Endothelial cell of umbilical vein (primary cell): ENCODE measurements around the gene APOC1. TPM values are rescaled to one million over a fixed set of nuclear protein-coding genes. Genes with fewer than 3 reads are reported as not detected.

Experiments used
- BruUV-seq: library from RNA; stranded (reverse); fragments of 400-500 nt; replicated peaks from 2 replicates; lab custom pipeline; 2021; lab: Mats Ljungman, UMichigan
- CTCF ChIA-PET: fragments of 300-600, 350-600 bp; sonication (Branson Sonifier 250); formaldehyde crosslinking; loops from one replicate; lab custom pipeline; 2021; ENCODE audit warnings: antibody characterized with exemption, inconsistent platforms; lab: Charles Lee
- POLR2A ChIA-PET: fragments of 300-600, 350-600 bp; sonication (Branson Sonifier 250); formaldehyde crosslinking; loops from one replicate; lab custom pipeline; 2021; ENCODE audit warnings: antibody characterized with exemption, inconsistent platforms; lab: Charles Lee
- DNase-seq: peaks from one replicate; pipeline ENCODE4 v3.0.0-alpha.2; 2011; ENCODE audit warnings: low read depth, low spot score
- FAIRE-seq: peaks from 2 replicates; lab custom pipeline; 2011; peaks lifted over from hg19 to GRCh38; lab: Jason Lieb, UNC
- H2AFZ ChIP-seq: 2 replicates; pipeline ENCODE4 v1.6.0; 2012; ENCODE audit warnings: low read depth, low read length, control low read depth, inconsistent platforms
- H3K27ac ChIP-seq: 2 replicates; pipeline ENCODE4 v1.5.1; 2011; ENCODE audit warnings: low read depth, mild to moderate bottlenecking, control low read depth, low read length, moderate library complexity; ENCODE audit not compliant: insufficient read depth
- H3K27me3 ChIP-seq, 2 experiments: 2 replicates each; pipeline versions ENCODE4 v1.6.0 to v1.6.1; 2011; ENCODE audit warnings: low read length in 2 of 2, mixed read lengths in 1 of 2; ENCODE audit not compliant: control insufficient read depth in 2 of 2, insufficient read depth in 2 of 2
- H3K36me3 ChIP-seq, 2 experiments: 2 replicates in 1 of 2; 3 replicates in 1 of 2; pipeline ENCODE4 v1.5.1; 2011; ENCODE audit warnings: low read length in 2 of 2, mild to moderate bottlenecking in 1 of 2, moderate library complexity in 1 of 2; ENCODE audit not compliant: control insufficient read depth in 2 of 2, insufficient read depth in 2 of 2; ENCODE audit errors: extremely low read depth in 1 of 2
- H3K4me1 ChIP-seq: 3 replicates; pipeline ENCODE4 v1.5.1; 2011; ENCODE audit warnings: mild to moderate bottlenecking, low read length; ENCODE audit not compliant: control insufficient read depth, insufficient read depth; ENCODE audit errors: extremely low read depth
- H3K4me2 ChIP-seq: 2 replicates; pipeline ENCODE4 v1.6.1; 2011; ENCODE audit warnings: low read length, control low read depth, mixed read lengths; ENCODE audit not compliant: insufficient read depth
- H3K4me3 ChIP-seq, 3 experiments: fragments of 200-600 bp in 1 of 3; sonication (generic), shearing (Covaris generic) in 1 of 3; replicated peaks in 1 of 3; 2 replicates each; pipeline ENCODE4 v1.5.1; 2011 to 2016; ENCODE audit warnings: control low read depth in 3 of 3, low read length in 3 of 3, mild to moderate bottlenecking in 2 of 3, inconsistent platforms in 1 of 3, low read depth in 1 of 3, moderate library complexity in 1 of 3; ENCODE audit not compliant: insufficient read depth in 1 of 3
- H3K79me2 ChIP-seq: 2 replicates; pipeline ENCODE4 v1.6.0; 2012; ENCODE audit warnings: low read length, inconsistent platforms; ENCODE audit not compliant: control insufficient read depth, insufficient read depth
- H3K9ac ChIP-seq: replicated peaks from 2 replicates; pipeline ENCODE3; 2011; ENCODE audit warnings: low read length, control low read depth; ENCODE audit not compliant: insufficient read depth; ENCODE audit errors: extremely low read depth
- H3K9me1 ChIP-seq: replicated peaks from 3 replicates; pipeline ENCODE4 v1.6.0; 2011; ENCODE audit warnings: mild to moderate bottlenecking, low read length; ENCODE audit not compliant: control insufficient read depth, insufficient read depth; ENCODE audit errors: extremely low read depth
- H3K9me3 ChIP-seq: replicated peaks from 2 replicates; pipeline ENCODE4 v1.5.1; 2012; ENCODE audit warnings: low read length, inconsistent platforms; ENCODE audit not compliant: control insufficient read depth, insufficient read depth
- H4K20me1 ChIP-seq: replicated peaks from 2 replicates; pipeline ENCODE3; 2011; ENCODE audit warnings: mild to moderate bottlenecking, low read length; ENCODE audit not compliant: control insufficient read depth, insufficient read depth; ENCODE audit errors: extremely low read depth
- CTCF ChIP-seq, 2 donors: IDR thresholded peaks; 1 replicate in 1 of 2; 2 replicates in 1 of 2; pipeline ENCODE4 v1.5.1; 2011; ENCODE audit warnings: low read length in 2 of 2, mild to moderate bottlenecking in 2 of 2, moderate library complexity in 2 of 2, control low read depth in 1 of 2, inconsistent platforms in 1 of 2, low read depth in 1 of 2; ENCODE audit not compliant: insufficient read depth in 1 of 2; ENCODE audit errors: extremely low read depth in 1 of 2
- EZH2 ChIP-seq: IDR thresholded peaks from 2 replicates; pipeline ENCODE4 v1.6.1; 2012; ENCODE audit warnings: borderline replicate concordance, low read depth, mild to moderate bottlenecking, moderate library complexity, low read length, inconsistent platforms; ENCODE audit not compliant: severe bottlenecking
- FOS ChIP-seq: IDR thresholded peaks from 2 replicates; pipeline ENCODE4 v1.6.1; 2011; ENCODE audit warnings: mild to moderate bottlenecking, low read length, moderate library complexity, borderline replicate concordance; ENCODE audit not compliant: insufficient read depth
- GATA2 ChIP-seq: IDR thresholded peaks from 2 replicates; pipeline ENCODE4 v1.7.0; 2011; ENCODE audit warnings: low read depth, mild to moderate bottlenecking, moderate library complexity, mixed read lengths, low read length; ENCODE audit not compliant: insufficient read length, insufficient read depth
- JUN ChIP-seq: IDR thresholded peaks from 2 replicates; pipeline ENCODE4 v1.6.1; 2011; ENCODE audit warnings: borderline replicate concordance, low read depth; ENCODE audit not compliant: insufficient read length, insufficient read depth
- MAX ChIP-seq: IDR thresholded peaks from 2 replicates; pipeline ENCODE4 v1.6.1; 2011; ENCODE audit not compliant: insufficient read depth, insufficient read length
- MYC ChIP-seq: IDR thresholded peaks from one replicate; pipeline ENCODE4 v1.6.1; 2011; ENCODE audit warnings: mild to moderate bottlenecking, low read depth, low read length
- POLR2A ChIP-seq: IDR thresholded peaks from 2 replicates; pipeline ENCODE4 v1.6.1; 2012; ENCODE audit warnings: low read depth, mild to moderate bottlenecking, control low read depth, low read length
- POLR2AphosphoS5 ChIP-seq: IDR thresholded peaks from 2 replicates; pipeline ENCODE4 v1.6.1; 2012; ENCODE audit warnings: low read depth, mild to moderate bottlenecking, control low read depth, low read length, moderate library complexity; ENCODE audit not compliant: insufficient read depth
- dilution Hi-C: fragments of 300-500 bp; cut with MboI; formaldehyde crosslinking; loops from one replicate; pipeline ENCODE4 v1.15.0; 2019; ENCODE audit warnings: low sequenced_read_pairs; ENCODE audit not compliant: extremely low pct_ligation_motif_present
- intact Hi-C: fragments of 100-400 bp; cut with micrococcal nuclease; formaldehyde crosslinking; loops from one replicate; pipeline ENCODE4 v1.10.0; 2022
- polyA plus RNA-seq, 4 experiments: library from polyadenylated mRNA; depleted of rRNA in 3 of 4; stranded (reverse) in 3 of 4; unstranded in 1 of 4; fragments of >200 nt; gene quantifications; 2 replicates each; pipeline versions ENCODE4 v1.2.1 to v1.2.3, GENCODE V29; 2011 to 2012; ENCODE audit warnings: missing spikeins in 1 of 4
- total RNA-seq: library from RNA; stranded (reverse); gene quantifications from 2 replicates; pipeline ENCODE4 v1.2.3, GENCODE V29; 2021

The APOC1 gene
- total and polyA plus RNA-seq, 2 donors (not counting 3 experiments of a cell fraction or from before 2014, with no cell fraction given) = 5.0 to 18.5 TPM

GRCh38 chr19:44900328-44901244, 13.8 kb upstream of the APOC1 start:
- BruUV-seq = no TSS peak
- H3K4me3 ChIP-seq = no peak overlapping the region
- H4K20me1 ChIP-seq = no peaks in the 10 kb centered on the region
- no peaks in the 10 kb centered on the region for H3K9me1 ChIP-seq
- H3K27me3 ChIP-seq = peaks cover 2 to 6% of the 10 kb centered on the region in 2 experiments
- H2AFZ ChIP-seq = no peak overlapping the region
- H3K36me3 ChIP-seq = peaks cover 5 to 25% of the 10 kb centered on the region in 2 experiments
- peaks cover 2% of the 10 kb centered on the region for H3K79me2 ChIP-seq
- dilution Hi-C loops = no loop called here
- H3K27ac ChIP-seq = no peak overlapping the region
- POLR2A ChIA-PET = no interaction called here
- no peak for FAIRE-seq
- no peak overlapping the region for H3K4me2 ChIP-seq
- no peak for DNase-seq
- H3K4me1 ChIP-seq = peaks cover under 1% of the 10 kb centered on the region
- CTCF ChIA-PET = no interaction called here
- intact Hi-C loops = no loop called here
- H3K9me3 ChIP-seq = no peaks in the 10 kb centered on the region
- no peak overlapping the region for H3K9ac ChIP-seq
- TF ChIP-seq GATA2 (no peak), MAX (no peak), POLR2AphosphoS5 (no peak), FOS (no peak), MYC (no peak), JUN (no peak), POLR2A (no peak), EZH2 (no peak), CTCF (IDR thresholded peaks at IDR 0.05; ENCODE audit: extremely low read depth in 1 of 2, insufficient read depth in 1 of 2, low read depth in 1 of 2, low read length in 2 of 2) (no peak)
